ENCODE measurements around the gene PCDHB5. TPM values are rescaled to one million over a fixed set of nuclear protein-coding genes. Genes with fewer than 3 reads are reported as not detected.
A peak's percentile ranks its signal among the peaks of the same experiment; 100 is the strongest.
"Not testable (repeated sequence)": the region's sequence is repeated elsewhere in the genome, so short reads cannot be mapped to it uniquely, and the experiment has no call there.

PCDHB5 gene
- total RNA-seq, 1 experiment from 2014 or later, result 2.9 TPM

DNA sequence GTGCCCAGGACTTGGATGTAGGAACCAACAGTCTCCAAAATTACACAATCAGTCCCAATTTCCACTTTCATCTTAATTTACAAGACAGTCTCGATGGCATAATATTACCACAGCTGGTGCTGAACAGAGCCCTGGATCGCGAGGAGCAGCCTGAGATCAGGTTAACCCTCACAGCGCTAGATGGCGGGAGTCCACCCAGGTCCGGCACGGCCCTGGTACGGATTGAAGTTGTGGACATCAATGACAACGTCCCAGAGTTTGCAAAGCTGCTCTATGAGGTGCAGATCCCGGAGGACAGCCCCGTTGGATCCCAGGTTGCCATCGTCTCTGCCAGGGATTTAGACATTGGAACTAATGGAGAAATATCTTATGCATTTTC lies 39.8 kb upstream of the PCDHB5 start:
- Mint-ChIP-seq H3K4me1 (peaks cover 9 to 10% of the 10 kb centered on the region in 2 experiments), H3K36me3 (ENCODE audit: insufficient read depth in 1 of 3, low read depth in 3 of 3) (peaks cover 16 to 52% (median 35%) of the 10 kb centered on the region in 3 experiments), H3K4me3 (peak overlapping the region; percentile 95 to 97), H3K27ac (peak overlapping the region in 2 of 3 experiments; percentile 93 to 99; a peak in 2 of 7 replicates), H3K9me3 (peaks cover 34 to 36% of the 10 kb centered on the region in 2 experiments), H3K27me3 (ENCODE audit: low read depth) (no peaks in the 10 kb centered on the region; the same call in 1 of the 2 replicates)
- no peak overlapping the region for H3K4ac ChIP-seq (ENCODE audit: low read depth, low read length)
- H2AFZ ChIP-seq (ENCODE audit: low read length), result no peak overlapping the region
- no peak overlapping the region for H2AK5ac ChIP-seq (ENCODE audit: insufficient read length, low read length)
- H2BK12ac ChIP-seq (ENCODE audit: insufficient read length, low read depth, low read length), result no peak overlapping the region
- no peak overlapping the region for H3K23ac ChIP-seq (ENCODE audit: insufficient read length, low read depth, low read length)
- no peaks in the 10 kb centered on the region for H3K27me3 ChIP-seq (ENCODE audit: insufficient read depth, low read length)
- no peak for DNase-seq
- H2BK5ac ChIP-seq (ENCODE audit: insufficient read length, low read length), result no peak overlapping the region
- H3K79me2 ChIP-seq (ENCODE audit: insufficient read depth, low read length), result no peaks in the 10 kb centered on the region; the same call in 1 of the 2 replicates
- peak overlapping the region; percentile 92 for H3K9ac ChIP-seq (ENCODE audit: extremely low read depth, insufficient read length, low read length)
- H2BK15ac ChIP-seq (ENCODE audit: low read depth, low read length), result no peak overlapping the region
- peaks cover 4% of the 10 kb centered on the region for H3K23me2 ChIP-seq (ENCODE audit: insufficient read length, low read depth, low read length, poor library complexity, severe bottlenecking)
- WGBS (ENCODE audit: extremely low coverage, insufficient read length, low lambda C conversion rate), result no CpG with 5 or more reads among the region's 12 CpGs
- H3K4me1 ChIP-seq (ENCODE audit: insufficient read depth, low read length), result no peaks in the 10 kb centered on the region
- no peak overlapping the region for H3K27ac ChIP-seq (ENCODE audit: insufficient read length, low read depth, low read length)
- no peaks in the 10 kb centered on the region for H3K79me1 ChIP-seq (ENCODE audit: insufficient read depth, low read depth, low read length, poor library complexity, severe bottlenecking)
- H3K9me3 ChIP-seq (ENCODE audit: control insufficient read depth, low read depth, low read length), result peaks cover 7% of the 10 kb centered on the region
- no peak overlapping the region for H4K8ac ChIP-seq (replicated peaks; ENCODE audit: insufficient read length, low read depth, low read length)
- H4K5ac ChIP-seq (ENCODE audit: insufficient read length, low read depth, low read length), result no peak overlapping the region
- peak overlapping the region; percentile 87 for H3K4me2 ChIP-seq (ENCODE audit: insufficient read depth, insufficient read length, low read length)
- no peak overlapping the region for H3K56ac ChIP-seq (ENCODE audit: insufficient read length, low read depth, low read length)
- no peak overlapping the region for H2BK20ac ChIP-seq (ENCODE audit: low read depth, low read length, poor library complexity, severe bottlenecking)
- no peak overlapping the region; the same call in 1 of the 2 replicates for H3K14ac ChIP-seq (ENCODE audit: insufficient read depth, low read length)
- H4K20me1 ChIP-seq (ENCODE audit: control insufficient read depth, insufficient read depth, insufficient read length), result no peaks in the 10 kb centered on the region
- no peak overlapping the region for H2BK120ac ChIP-seq (ENCODE audit: low read depth, low read length, poor library complexity, severe bottlenecking)
- H3T11ph ChIP-seq (ENCODE audit: low read length), result no peak overlapping the region
- TF ChIP-seq CTCF (conservative IDR thresholded peaks at IDR 0.05), result no peak
- H4K91ac ChIP-seq (ENCODE audit: insufficient read length, low read depth, low read length), result no peak overlapping the region
- H3K18ac ChIP-seq (ENCODE audit: insufficient read length, low read depth, low read length), result no peak overlapping the region

DNA sequence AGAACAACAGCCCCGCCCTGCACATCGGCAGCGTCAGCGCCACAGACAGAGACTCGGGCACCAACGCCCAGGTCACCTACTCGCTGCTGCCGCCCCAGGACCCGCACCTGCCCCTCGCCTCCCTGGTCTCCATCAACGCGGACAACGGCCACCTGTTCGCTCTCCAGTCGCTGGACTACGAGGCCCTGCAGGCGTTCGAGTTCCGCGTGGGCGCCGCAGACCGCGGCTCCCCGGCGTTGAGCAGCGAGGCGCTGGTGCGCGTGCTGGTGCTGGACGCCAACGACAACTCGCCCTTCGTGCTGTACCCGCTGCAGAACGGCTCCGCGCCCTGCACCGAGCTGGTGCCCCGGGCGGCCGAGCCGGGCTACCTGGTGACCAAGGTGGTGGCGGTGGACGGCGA lies 38.8 kb upstream of the PCDHB5 start:
- H3K9ac ChIP-seq (ENCODE audit: extremely low read depth, insufficient read length, low read length); H2AFZ ChIP-seq (ENCODE audit: low read length); H3T11ph ChIP-seq (ENCODE audit: low read length); H3K27me3 ChIP-seq (ENCODE audit: insufficient read depth, low read length); H3K4me1 ChIP-seq (ENCODE audit: insufficient read depth, low read length); H3K27me3 Mint-ChIP-seq (ENCODE audit: low read depth); H4K5ac ChIP-seq (ENCODE audit: insufficient read length, low read depth, low read length); H3K79me2 ChIP-seq (ENCODE audit: insufficient read depth, low read length); H3K23ac ChIP-seq (ENCODE audit: insufficient read length, low read depth, low read length); DNase-seq; H3K79me1 ChIP-seq (ENCODE audit: insufficient read depth, low read depth, low read length, poor library complexity, severe bottlenecking); H2BK20ac ChIP-seq (ENCODE audit: low read depth, low read length, poor library complexity, severe bottlenecking); H3K4ac ChIP-seq (ENCODE audit: low read depth, low read length); H2BK12ac ChIP-seq (ENCODE audit: insufficient read length, low read depth, low read length); H4K91ac ChIP-seq (ENCODE audit: insufficient read length, low read depth, low read length); H3K56ac ChIP-seq (ENCODE audit: insufficient read length, low read depth, low read length); H2BK120ac ChIP-seq (ENCODE audit: low read depth, low read length, poor library complexity, severe bottlenecking); H2BK15ac ChIP-seq (ENCODE audit: low read depth, low read length); H3K14ac ChIP-seq (ENCODE audit: insufficient read depth, low read length); H3K4me2 ChIP-seq (ENCODE audit: insufficient read depth, insufficient read length, low read length); H3K18ac ChIP-seq (ENCODE audit: insufficient read length, low read depth, low read length); H3K9me3 ChIP-seq (ENCODE audit: control insufficient read depth, low read depth, low read length); H3K23me2 ChIP-seq (ENCODE audit: insufficient read length, low read depth, low read length, poor library complexity, severe bottlenecking); H4K8ac ChIP-seq (replicated peaks; ENCODE audit: insufficient read length, low read depth, low read length); H3K27ac ChIP-seq (ENCODE audit: insufficient read length, low read depth, low read length); H4K20me1 ChIP-seq (ENCODE audit: control insufficient read depth, insufficient read depth, insufficient read length); H2AK5ac ChIP-seq (ENCODE audit: insufficient read length, low read length); H3K27ac Mint-ChIP-seq; H2BK5ac ChIP-seq (ENCODE audit: insufficient read length, low read length): not testable (repeated sequence)
- Mint-ChIP-seq H3K4me1 (peaks cover 11 to 17% of the 10 kb centered on the region in 2 experiments), H3K36me3 (ENCODE audit: insufficient read depth in 1 of 3, low read depth in 3 of 3) (peaks cover 25 to 61% (median 43%) of the 10 kb centered on the region in 3 experiments), H3K9me3 (peaks cover 43% of the 10 kb centered on the region in 2 experiments), H3K4me3 (peak overlapping the region in 1 of 2 experiments; percentile 97; a peak in 2 of 5 replicates)
- no CpG with 5 or more reads among the region's 46 CpGs for WGBS (ENCODE audit: extremely low coverage, insufficient read length, low lambda C conversion rate)

Measured in H9 (cell line).